NCI-H1694 (cell line): Measurements from ENCODE around the gene E4F1.
"Not testable (repeated sequence)": the region's sequence is repeated elsewhere in the genome, so short reads cannot be mapped to it uniquely, and the experiment has no call there.

Experiments used
- DNase-seq: peaks from one replicate; lab custom pipeline; 2025; lab: John Stamatoyannopoulos, UW

E4F1 gene

GRCh38 chr16:2244926-2245795 is 21.8 kb downstream of the E4F1 start:
- DNase-seq: no peak

- no peak for DNase-seq
Observed at GRCh38 chr16:2246301-2246885, 23.0 kb downstream of the E4F1 start.

GRCh38 chr16:2250652-2251295 is 27.4 kb downstream of the E4F1 start:
- DNase-seq: no peak

GRCh38 chr16:2251296-2252111 is 28.1 kb downstream of the E4F1 start, which contains the start of gene ECI1:
Gene ECI1, minus strand, starts transcription at chr16:2251587. Its CDS starts 21 bp downstream, at chr16:2251566.
- DNase-seq: peak; percentile 33

GRCh38 chr16:2252806-2253148 is 29.4 kb downstream of the E4F1 start:
- no peak for DNase-seq

- no peak for DNase-seq
Observed at GRCh38 chr16:2253293-2253692, 29.9 kb downstream of the E4F1 start.

GRCh38 chr16:2256531-2257140 is 33.2 kb downstream of the E4F1 start:
- no peak for DNase-seq

- no peak for DNase-seq
Observed at GRCh38 chr16:2257726-2258125, 34.3 kb downstream of the E4F1 start.

GRCh38 chr16:2258530-2258929 is 35.1 kb downstream of the E4F1 start:
- not testable (repeated sequence) for DNase-seq

GRCh38 chr16:2260250-2260649 is 36.9 kb downstream of the E4F1 start:
- DNase-seq: no peak

GRCh38 chr16:2263026-2263425 is 39.6 kb downstream of the E4F1 start:
- DNase-seq: not testable (repeated sequence)

GRCh38 chr16:2266887-2267286 is 43.5 kb downstream of the E4F1 start:
- not testable (repeated sequence) for DNase-seq

- DNase-seq: not testable (repeated sequence)
Observed at GRCh38 chr16:2267505-2267912, 44.1 kb downstream of the E4F1 start.

- DNase-seq: peak; percentile 71
Observed at GRCh38 chr16:2267913-2268666, 44.7 kb downstream of the E4F1 start, which contains the start of gene RNPS1. Gene RNPS1, minus strand, starts transcription at chr16:2268126. Its CDS starts 3,483 bp downstream, at chr16:2264643.

GRCh38 chr16:2270070-2270462 is 46.7 kb downstream of the E4F1 start:
- DNase-seq: no peak

GRCh38 chr16:2270588-2271470 is 47.4 kb downstream of the E4F1 start:
- DNase-seq: no peak

- DNase-seq: no peak
Observed at GRCh38 chr16:2271848-2272461, 48.6 kb downstream of the E4F1 start.

- DNase-seq: no peak
Observed at GRCh38 chr16:2273484-2273883, 50.1 kb downstream of the E4F1 start.

- DNase-seq: no peak
Observed at GRCh38 chr16:2273931-2274330, 50.5 kb downstream of the E4F1 start.
